Measurements from ENCODE around the gene MTG2. TPM values are rescaled to one million over a fixed set of nuclear protein-coding genes. Genes with fewer than 3 reads are reported as not detected.

Gene MTG2
- total and polyA plus RNA-seq, 4 donors = 18.3 to 35.5 (median 28.5) TPM

DNA sequence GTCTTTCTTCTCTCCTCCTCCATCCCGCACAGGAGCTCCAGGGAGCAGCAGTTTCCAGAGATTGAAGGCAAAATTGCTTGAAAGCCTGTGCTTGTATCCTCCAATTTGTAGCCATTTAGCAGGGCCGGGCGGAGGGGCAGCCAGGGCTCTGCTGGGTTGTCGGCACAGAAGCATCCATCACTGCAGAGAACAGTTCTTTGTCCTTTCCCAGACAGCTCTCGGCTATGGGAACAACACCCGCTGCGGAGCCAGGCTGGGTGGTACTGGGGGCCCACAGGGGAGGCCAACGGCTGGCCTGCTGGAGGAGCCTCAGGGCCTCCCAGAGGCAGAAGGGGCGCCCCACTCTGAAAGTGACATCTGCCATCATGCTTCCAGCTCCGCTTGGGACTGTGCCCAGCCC, 29.5 kb downstream of the MTG2 start:
- Histone ChIP-seq H3K4me3 (no peak overlapping the region), H3K36me3 (ENCODE audit: control insufficient read depth in 4 of 4, insufficient read depth in 4 of 4, low read length in 4 of 4) (peaks cover 0 to 4% (median 0%) of the 10 kb centered on the region in 4 donors), H3K9me3 (ENCODE audit: control insufficient read depth in 4 of 4, insufficient read depth in 3 of 4, low read length in 3 of 4) (no peaks in the 10 kb centered on the region), H3K27ac (ENCODE audit: low read depth in 1 of 2, low read length in 1 of 2) (no peak overlapping the region), H3K9ac (ENCODE audit: insufficient read depth in 1 of 2, low read length in 2 of 2) (no peak overlapping the region), H3K4me1 (ENCODE audit: control insufficient read depth in 5 of 5, insufficient read depth in 5 of 5, low read length in 5 of 5) (peaks cover 0 to 2% (median 0%) of the 10 kb centered on the region in 5 donors), H3K27me3 (ENCODE audit: control insufficient read depth in 3 of 3, insufficient read depth in 3 of 3, low read length in 2 of 3) (peaks cover 5 to 35% (median 8%) of the 10 kb centered on the region in 3 donors)
- ATAC-seq (ENCODE audit: insufficient read depth, low FRiP score) (no peak), DNase-seq (no peak)
- TF ChIP-seq, protein P1, sequence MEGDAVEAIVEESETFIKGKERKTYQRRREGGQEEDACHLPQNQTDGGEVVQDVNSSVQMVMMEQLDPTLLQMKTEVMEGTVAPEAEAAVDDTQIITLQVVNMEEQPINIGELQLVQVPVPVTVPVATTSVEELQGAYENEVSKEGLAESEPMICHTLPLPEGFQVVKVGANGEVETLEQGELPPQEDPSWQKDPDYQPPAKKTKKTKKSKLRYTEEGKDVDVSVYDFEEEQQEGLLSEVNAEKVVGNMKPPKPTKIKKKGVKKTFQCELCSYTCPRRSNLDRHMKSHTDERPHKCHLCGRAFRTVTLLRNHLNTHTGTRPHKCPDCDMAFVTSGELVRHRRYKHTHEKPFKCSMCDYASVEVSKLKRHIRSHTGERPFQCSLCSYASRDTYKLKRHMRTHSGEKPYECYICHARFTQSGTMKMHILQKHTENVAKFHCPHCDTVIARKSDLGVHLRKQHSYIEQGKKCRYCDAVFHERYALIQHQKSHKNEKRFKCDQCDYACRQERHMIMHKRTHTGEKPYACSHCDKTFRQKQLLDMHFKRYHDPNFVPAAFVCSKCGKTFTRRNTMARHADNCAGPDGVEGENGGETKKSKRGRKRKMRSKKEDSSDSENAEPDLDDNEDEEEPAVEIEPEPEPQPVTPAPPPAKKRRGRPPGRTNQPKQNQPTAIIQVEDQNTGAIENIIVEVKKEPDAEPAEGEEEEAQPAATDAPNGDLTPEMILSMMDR (IDR thresholded peaks at IDR 0.05; ENCODE audit: control extremely low read depth, extremely low read depth) = no peak
- WGBS, 2 donors = 34 to 48% methylated on average over 10 of the region's 10 CpGs

DNA sequence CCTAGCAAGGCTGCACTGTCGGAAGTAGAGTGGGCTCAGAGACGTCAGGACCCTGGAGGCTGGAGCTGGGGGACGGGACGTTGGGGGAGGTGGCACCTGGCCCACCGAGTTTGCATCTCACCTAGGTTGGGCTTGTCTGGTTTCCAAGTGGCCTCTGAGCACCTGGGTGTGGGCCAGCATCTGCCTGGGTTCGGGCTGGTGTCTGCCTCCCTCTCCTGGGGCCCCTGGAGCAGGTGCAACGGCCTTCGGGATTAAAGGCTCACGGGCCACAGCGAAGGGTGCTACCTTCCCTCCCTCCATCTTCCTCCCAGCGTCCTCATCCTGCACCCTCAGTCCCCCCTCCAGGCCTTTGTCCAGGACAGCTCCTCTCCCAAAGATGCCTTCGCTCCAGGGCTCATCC, 31.2 kb downstream of the MTG2 start:
- no peak overlapping the region for H3K4me3 ChIP-seq
- H3K27ac ChIP-seq (ENCODE audit: low read depth in 1 of 2, low read length in 1 of 2) = no peak overlapping the region
- H3K36me3 ChIP-seq (ENCODE audit: control insufficient read depth in 4 of 4, insufficient read depth in 4 of 4, low read length in 4 of 4) = no peaks in the 10 kb centered on the region
- TF ChIP-seq, protein P1 (IDR thresholded peaks at IDR 0.05; ENCODE audit: control extremely low read depth, extremely low read depth) = no peak
- ATAC-seq (ENCODE audit: insufficient read depth, low FRiP score) = no peak
- 51 to 61% methylated on average over 12 of the region's 12 CpGs for WGBS, 2 donors
- H3K9me3 ChIP-seq (ENCODE audit: control insufficient read depth in 4 of 4, insufficient read depth in 3 of 4, low read length in 3 of 4) = peaks cover 0 to 3% (median 0%) of the 10 kb centered on the region in 4 donors
- no peak for DNase-seq
- H3K4me1 ChIP-seq (ENCODE audit: control insufficient read depth in 5 of 5, insufficient read depth in 5 of 5, low read length in 5 of 5) = peaks cover 0 to 2% (median 0%) of the 10 kb centered on the region in 5 donors
- H3K27me3 ChIP-seq (ENCODE audit: control insufficient read depth in 3 of 3, insufficient read depth in 3 of 3, low read length in 2 of 3) = peaks cover 5 to 48% (median 17%) of the 10 kb centered on the region in 3 donors
- no peak overlapping the region for H3K9ac ChIP-seq (ENCODE audit: insufficient read depth in 1 of 2, low read length in 2 of 2)

DNA sequence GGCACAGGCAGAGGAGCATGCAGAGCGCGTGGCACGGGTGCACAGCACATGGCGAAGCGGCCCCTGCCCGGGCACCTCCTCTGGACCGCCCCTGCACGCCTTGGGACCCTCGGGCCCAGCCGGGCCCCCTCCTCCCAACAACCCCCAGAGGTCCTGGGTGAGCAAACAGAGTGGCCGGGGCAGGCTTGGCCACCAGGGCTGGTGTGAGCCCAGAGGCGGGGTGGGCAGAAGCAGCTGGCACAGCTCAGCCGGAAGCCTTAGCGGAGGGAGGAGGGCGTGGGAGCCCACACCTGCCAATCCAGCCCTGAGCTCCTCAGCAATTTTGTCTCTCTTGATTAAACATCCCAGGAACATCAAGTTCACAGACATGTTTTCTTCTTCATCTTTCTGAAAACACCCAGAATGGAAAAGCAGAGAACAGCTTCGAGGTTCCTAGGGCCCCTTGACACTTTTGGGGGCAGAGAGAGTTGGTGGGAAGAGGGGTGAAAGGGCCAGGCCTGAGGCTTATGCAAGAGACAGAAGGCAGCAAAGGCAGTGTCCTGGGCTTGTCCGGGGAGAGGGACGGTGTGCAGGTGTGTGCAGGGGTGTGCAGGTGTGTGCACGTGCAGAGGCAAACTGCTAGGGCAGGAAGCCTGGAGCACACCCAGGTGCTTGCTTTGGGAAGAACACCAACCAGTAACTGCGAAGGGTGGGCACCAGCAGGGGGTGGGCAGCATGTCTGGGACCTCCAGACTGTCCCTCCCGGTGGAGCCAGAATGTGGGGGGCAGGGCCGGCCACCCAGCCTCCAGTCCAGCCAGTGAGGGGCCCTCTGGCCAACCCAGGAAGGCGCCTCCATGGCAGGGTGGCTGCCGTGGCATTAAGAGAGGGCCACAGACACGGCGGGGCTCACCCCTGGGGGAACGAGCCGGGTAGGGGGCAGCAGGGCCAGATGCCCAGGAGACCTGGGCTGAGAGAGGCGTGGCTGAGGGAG, 32.5 kb downstream of the MTG2 start:
- H3K9me3 ChIP-seq (ENCODE audit: control insufficient read depth in 4 of 4, insufficient read depth in 3 of 4, low read length in 3 of 4) = peaks cover 0 to 3% (median 0%) of the 10 kb centered on the region in 4 donors
- DNase-seq (no peak), ATAC-seq (ENCODE audit: insufficient read depth, low FRiP score) (no peak)
- peaks cover 0 to 8% (median 0%) of the 10 kb centered on the region in 5 donors for H3K4me1 ChIP-seq (ENCODE audit: control insufficient read depth in 5 of 5, insufficient read depth in 5 of 5, low read length in 5 of 5)
- H3K27me3 ChIP-seq (ENCODE audit: control insufficient read depth in 3 of 3, insufficient read depth in 3 of 3, low read length in 2 of 3) = peaks cover 5 to 42% (median 15%) of the 10 kb centered on the region in 3 donors
- TF ChIP-seq, protein P1 (IDR thresholded peaks at IDR 0.05; ENCODE audit: control extremely low read depth, extremely low read depth) = no peak
- no peaks in the 10 kb centered on the region for H3K36me3 ChIP-seq (ENCODE audit: control insufficient read depth in 4 of 4, insufficient read depth in 4 of 4, low read length in 4 of 4)
- H3K27ac ChIP-seq (ENCODE audit: low read depth in 1 of 2, low read length in 1 of 2) = no peak overlapping the region
- no peak overlapping the region for H3K9ac ChIP-seq (ENCODE audit: insufficient read depth in 1 of 2, low read length in 2 of 2)
- no peak overlapping the region for H3K4me3 ChIP-seq
- 75 to 87% methylated on average over 23 to 29 of the region's 29 CpGs for WGBS, 2 donors

Measured in lung (tissue), 12 donors.